ENCODE results near the gene PBX2.
"Not testable (repeated sequence)": the region's sequence is repeated elsewhere in the genome, so short reads cannot be mapped to it uniquely, and the experiment has no call there.

PBX2 gene, protein sequence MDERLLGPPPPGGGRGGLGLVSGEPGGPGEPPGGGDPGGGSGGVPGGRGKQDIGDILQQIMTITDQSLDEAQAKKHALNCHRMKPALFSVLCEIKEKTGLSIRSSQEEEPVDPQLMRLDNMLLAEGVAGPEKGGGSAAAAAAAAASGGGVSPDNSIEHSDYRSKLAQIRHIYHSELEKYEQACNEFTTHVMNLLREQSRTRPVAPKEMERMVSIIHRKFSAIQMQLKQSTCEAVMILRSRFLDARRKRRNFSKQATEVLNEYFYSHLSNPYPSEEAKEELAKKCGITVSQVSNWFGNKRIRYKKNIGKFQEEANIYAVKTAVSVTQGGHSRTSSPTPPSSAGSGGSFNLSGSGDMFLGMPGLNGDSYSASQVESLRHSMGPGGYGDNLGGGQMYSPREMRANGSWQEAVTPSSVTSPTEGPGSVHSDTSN

DNA sequence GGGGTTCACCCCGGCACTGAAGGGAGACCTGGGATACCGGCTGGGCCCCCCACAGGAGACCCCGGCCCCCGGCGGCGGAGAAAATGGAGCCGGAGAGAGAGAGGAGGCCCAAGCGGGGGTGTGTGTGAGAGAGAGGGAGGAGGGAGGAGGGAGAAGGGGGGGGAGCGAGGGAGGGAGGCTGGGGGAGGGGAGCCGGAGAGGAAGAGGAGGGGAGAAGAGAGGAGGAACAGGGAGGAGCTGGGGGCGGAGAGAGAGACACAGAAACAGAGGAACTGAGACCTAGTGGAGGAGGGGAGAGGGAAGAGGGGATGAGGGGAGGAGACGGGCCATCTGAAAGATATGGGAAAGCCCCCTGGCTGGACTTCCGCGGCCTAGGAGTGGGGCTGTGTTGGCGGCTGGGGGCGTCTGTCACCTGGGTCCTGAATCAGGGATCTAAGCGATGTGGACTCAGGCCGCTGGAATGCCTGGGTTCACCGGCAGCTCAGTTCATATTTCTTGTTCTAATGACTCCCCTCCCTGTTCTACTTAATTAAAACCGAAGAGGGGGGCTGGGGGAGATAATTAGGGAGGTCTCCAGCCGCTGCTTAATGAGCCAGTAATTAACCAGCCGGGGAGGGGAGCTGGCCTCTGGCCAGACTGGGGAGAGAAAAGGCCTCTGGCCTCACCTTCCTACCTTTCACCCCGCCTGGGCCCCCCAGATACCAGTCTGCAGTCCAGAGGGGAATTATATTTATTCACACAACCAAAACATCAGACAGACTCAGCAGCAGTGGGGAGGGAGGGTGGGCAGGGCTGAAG lies at the start of gene PBX2:
PBX2 (minus strand) TSS at position 149 of the 798 bp plus-strand sequence. CDS start 287 bp downstream, outside the sequence.
- DNase-seq (ENCODE audit: low read depth) = peak; percentile 95

DNA sequence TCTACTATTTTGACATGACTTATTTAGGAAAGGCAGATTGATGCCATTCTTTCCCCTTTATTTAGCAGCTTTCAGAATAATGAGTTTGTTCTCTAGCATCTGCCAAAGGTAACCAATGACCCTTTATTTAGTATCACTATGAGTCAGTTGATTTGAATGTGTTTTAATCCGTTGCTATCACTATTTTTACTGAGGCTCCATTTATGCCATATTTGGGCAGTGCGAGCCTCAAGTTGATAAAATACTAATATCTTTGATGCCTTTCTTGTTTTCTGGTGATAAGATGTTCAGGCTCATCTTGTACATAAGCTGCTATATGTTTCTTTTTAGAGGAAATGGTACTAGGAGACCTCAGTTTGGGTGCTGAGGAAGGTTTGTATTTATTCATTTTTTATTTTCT lies 49.5 kb upstream of the PBX2 start:
- DNase-seq (ENCODE audit: low read depth) = no peak

DNA sequence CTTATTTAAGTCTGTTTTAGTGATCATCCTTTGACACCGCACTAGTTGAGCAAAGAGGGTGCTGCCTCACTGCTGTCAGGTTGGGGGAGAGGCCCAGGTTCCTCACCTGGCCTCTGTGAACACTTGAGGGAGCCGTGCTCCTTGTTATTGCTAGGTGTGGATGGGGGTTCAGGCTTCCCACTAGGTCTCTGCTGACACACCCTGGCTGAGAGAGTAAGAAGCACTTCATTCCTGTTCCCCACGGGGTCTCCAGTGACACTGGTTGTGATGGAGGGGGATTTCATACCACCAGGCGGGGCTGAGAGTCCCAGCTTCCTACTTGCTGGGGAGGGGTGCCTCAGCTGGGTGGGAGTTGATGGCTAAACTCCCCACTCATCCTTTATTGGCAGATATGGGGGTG lies 44.9 kb upstream of the PBX2 start:
- DNase-seq (ENCODE audit: low read depth) = no peak

DNA sequence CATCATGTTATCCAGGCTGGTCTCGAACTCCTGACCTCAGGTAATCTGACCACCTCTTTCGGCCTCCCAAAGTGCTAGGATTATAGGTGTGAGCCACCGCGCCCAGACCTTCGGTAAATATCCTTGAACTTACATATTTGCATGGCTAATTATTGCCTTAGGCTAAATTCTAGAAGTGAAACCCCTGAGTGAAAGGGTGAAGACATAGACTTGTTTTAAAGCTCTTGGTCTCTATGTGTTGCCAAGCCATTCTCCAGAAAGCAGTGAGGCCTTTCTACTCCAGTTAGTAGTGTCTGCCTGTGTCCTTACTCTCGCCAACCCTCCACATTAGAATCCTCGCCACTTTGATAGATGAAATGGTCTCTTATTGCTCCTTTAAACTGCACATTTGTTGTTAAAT lies 36.4 kb upstream of the PBX2 start:
- no peak for DNase-seq (ENCODE audit: low read depth)

DNA sequence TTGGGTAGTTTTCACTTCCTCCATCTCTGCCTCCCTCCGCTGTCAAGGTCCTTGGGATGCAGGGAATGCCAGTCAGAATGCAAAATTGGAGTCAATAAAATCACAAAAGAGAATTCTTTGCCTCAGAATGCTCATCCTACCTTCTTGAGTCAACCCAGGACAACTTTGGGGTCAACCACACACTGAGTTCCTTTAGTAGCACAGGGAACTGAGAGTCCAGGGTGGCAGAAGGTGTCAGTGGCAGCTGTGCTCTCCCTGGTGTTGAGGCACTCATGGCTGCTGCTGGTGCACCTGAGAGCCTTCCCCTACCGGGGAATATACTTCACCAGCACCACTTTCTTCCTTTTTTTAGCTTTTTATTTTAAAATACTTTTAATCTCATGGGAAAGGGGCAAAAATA lies 34.7 kb upstream of the PBX2 start:
- no peak for DNase-seq (ENCODE audit: low read depth)

DNA sequence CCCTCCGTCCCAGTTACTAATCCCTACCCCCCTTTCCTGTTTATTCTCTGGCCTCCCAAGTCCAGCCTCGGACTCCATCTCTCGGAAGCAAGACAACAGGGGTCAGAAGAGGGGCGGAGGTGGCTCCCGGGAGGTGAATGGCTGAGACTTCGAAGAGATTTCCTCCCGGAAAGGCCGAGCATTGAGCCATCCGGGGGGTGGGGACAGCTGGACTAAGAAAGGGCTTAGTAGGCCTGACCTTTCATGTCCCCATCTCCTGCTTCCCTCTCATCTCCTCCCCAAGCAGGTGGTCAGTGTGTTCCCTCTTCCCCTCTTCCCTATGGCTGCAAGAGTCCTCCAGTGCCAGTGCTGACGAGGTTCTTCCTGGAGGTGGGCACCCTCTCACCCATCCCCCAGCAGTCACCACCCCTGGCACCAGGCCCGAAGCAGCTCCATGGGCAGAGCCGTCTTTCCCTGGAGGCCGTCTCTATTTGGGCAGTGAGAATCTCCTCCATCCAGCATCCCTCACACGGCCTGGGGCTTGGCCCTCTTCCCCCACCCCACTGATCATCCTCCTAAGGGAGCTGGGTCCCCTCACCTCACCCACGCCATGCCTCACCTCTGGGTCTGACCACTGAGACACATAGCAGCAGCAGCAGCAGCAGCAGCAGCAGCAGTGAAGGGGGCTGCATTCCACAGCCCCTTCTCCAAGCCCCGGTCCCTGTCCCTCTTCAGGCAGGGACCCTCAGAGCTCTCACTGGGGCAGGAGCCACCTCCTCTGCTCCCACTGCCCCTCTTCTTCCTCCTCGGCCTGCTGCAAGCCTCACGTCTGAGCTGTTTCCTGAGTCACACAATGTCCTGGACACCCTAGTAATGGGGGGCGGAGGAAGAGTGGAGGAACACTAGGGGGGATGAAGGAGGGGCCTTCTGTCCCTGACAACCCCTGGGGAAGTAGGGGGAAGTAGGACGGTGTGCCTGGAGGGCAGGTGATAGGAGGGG lies 33.5 kb upstream of the PBX2 start, which contains the start of gene NOTCH4:
NOTCH4 (minus strand) TSS at position 810 of the 978 bp plus-strand sequence; CDS start at position 671, 139 bp downstream.
- no peak for DNase-seq (ENCODE audit: low read depth)

DNA sequence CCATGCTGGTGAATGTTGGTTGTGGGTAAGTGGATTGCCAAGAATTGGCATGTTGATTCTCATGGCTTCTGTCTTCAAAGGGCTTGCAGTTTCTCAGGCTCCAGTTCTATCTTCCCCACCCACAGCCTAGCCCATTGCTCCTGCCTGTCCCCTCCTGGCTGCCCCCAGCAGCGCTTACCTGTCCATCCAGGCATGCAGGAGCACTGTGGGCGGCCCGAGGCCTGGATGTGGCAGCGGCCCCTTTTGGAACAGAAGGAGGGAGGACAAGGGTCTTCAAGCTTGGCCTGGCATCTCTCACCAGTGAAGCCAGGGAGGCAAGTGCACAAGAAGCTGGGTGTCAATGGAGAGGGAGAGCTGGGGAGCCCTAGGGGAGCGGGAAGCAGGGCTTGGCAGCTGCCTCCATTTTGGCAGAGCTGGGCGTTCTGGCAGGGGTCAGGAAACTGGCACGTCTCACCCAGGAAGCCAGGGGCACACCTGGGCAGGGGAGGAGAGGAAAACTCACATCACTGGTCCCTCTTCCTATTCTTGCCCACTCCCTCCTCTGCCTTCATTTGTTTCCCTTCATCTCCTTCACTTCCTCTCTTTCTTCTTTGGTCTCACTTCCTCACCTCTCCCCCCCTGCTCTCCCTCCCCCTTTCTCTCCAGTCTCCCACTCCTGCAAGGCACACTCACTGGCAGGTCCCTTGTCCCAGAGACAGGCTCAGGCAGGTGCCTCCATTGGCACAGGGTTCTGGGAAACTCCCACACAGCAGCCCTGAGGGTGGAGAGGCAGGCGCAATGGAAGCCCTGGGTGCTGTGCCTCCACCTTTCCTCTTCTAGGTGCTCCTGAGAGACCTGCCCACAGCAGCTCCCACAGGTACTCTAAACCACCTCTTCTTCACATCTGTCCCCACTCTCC lies 32.6 kb upstream of the PBX2 start:
- DNase-seq (ENCODE audit: low read depth) = no peak

DNA sequence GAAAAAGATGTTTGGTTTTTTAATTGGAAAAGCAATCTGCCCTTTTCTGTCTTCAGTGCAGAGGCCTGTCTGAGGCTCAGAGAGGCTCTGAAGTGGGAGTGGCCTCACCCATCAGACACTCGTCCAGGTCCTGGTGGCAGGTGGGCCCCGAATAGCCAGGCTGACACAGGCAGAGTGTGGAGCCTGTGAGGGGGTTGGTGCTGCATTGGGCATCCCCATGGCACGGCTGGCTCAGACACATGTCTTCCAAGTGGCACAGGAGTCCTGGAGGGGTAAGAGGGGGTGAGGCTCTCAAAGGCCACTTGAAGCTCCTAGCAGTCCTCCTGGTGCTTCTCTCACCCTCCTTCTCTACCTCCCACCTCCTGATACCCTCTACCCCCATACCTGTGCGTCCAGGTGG lies 30.0 kb upstream of the PBX2 start:
- DNase-seq (ENCODE audit: low read depth) = no peak

DNA sequence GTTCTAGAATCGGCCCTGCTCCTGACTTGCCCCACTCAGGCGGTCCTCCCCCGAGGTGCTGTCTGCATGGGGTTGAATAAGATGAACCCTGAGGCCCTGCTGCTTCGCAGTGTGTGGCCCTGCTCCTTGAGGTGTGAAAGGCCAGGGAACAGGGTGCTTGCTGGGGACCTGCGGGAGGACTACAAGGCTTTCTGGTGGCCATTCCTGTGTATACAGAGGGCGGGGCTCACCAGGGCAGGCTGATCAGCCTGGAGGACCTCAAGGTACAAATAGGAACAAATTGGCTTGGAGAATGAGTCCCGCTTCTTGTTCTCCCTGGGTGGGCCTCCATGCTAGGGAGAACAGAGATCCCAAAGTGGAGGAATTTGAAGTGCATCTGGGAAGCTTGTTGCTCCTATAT lies 28.2 kb upstream of the PBX2 start:
- no peak for DNase-seq (ENCODE audit: low read depth)

DNA sequence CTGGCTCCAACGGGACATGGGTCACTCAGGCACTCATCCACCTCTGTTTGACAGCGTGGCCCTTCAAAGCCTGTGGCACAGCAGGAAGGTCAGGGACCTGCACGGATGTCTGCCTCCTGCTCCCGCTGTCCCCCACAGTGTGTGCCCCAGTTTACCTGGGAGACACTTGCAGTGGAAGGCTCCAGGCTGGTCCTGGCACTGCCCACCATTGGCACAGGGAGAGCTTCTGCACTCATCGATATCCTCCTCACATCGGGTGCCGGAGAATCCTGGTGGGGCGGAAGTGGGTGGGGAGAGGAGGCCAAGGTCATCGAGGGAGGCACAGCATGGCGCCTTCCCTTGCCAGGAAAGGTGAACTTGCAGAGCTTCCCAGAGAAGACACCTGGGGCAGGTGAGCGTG lies 27.0 kb upstream of the PBX2 start:
- no peak for DNase-seq (ENCODE audit: low read depth)

DNA sequence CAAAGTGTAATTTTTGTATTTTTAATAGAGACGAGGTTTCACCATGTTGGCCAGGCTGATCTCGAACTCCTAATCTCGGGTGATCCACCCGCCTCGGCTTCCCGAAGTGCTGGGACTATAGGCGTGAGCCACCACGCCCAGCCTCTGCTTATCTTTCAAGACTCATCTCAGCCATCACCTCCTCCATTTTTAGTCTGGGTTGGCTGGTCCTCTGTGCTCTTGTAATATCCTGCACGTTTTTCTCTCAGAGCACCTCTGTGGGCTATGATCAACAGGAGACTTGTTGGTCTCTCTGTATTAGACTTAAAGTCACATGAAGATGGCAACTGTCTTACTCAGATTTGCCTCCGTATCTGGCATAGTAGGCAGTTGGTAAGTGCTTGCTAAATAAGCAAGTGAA lies 26.3 kb upstream of the PBX2 start:
- DNase-seq (ENCODE audit: low read depth) = no peak

DNA sequence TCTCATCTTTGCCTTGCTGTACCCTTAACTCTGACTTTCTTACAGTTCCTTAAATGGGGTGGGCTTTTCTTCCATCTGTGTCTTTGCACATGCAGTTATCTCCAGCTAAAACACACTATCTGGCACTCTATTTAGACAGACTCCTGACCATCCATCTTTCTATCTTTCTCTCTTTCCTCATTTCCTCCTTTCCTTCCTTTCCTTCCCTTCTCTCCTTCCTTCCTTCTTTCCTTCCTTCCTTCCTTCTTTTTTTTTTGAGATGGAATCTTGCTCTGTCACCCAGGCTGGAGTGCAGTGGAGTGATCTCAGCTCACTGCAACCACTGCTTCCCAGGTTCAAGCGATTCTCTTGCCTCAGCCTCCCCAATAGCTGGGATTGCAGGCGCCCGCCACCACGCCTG lies 25.6 kb upstream of the PBX2 start:
- no peak for DNase-seq (ENCODE audit: low read depth)

DNA sequence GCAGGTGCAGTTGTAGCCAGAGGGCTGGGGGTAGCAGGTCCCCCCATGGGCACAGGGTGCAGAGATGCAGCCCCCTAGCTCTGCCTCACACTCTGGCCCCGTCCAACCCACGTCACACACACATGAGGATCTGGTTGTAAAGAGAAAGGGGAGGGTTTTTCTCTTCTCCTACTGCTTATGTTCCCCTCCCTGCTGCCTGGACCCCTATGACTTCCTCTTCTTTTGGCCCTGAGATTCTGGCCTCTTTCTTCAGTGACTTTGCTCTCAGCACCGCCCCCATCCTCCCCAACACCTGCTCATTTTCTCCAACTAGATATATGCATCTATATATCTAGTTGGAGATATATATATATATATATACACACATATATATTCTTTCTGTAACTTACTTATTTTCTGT lies 24.1 kb upstream of the PBX2 start:
- no peak for DNase-seq (ENCODE audit: low read depth)

DNA sequence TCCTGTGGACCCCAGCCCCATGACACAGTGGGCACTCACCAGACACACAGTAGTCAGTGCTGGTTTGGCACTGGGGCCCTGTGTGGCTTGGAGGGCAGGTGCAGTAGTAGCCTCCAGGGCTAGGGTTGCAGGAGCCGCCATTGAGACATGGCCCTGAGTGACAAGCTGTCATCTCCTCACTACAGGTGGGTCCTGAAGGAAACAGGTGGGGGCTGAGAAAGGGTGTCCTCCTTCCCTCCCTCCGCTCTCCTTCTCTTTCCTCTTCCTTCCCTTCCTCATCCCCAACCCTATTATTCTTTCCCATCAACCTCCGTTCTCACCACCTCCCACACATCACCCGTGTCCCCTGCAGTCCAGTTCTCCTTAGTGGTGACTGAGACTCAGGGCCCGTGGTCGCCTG lies 23.6 kb upstream of the PBX2 start:
- DNase-seq (ENCODE audit: low read depth) = no peak

DNA sequence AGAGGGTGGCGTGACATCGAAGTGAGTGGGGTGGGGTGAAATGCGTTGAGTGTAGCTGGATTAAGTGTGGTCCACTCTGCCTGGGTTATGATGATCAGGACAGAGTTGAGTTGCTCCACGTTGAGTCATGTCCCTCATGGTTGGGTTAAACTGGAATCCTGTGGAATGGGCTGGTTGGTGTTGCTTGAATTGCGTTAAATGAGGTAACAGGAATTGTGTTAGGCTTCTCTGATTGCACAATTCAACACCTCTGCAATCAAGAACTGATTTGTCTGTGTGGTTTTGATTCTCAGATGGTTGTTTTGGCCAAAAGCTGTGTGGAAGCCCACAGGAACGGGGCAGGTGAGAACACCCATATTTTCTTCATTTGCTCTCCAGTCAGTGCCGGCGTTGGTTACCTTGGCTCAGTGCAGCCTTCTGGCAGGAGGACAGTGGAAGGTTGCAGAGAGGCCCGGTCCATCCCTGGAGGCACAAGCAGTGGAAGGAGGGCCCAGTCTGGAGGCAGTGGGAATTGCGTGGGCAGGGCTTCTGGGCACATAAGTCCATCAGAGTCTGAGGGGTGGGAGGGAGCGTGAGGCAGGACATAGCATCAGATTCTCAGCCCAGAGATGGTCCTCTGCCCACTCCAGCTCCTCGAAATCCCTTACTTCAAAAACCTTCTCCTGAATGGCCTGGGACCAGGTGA lies 22.2 kb upstream of the PBX2 start:
- DNase-seq (ENCODE audit: low read depth) = no peak

DNA sequence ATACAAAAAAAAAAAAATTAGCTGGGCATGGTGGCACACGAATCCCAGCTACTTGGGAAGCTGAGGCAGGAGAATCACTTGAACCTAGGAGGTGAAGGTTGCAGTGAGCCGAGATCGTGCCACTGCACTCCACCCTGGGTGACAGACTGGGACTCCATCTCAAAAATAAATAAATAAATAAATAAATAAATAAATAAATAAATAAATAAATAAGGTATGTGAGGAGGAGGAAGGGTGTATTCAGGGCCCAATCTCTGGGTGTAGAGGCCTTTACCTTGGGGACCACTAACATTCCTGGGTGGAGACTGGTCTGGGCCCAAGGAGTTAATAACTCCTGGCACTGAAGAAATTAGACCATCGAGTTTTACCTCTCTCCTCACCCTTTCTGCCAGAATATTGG lies 21.4 kb upstream of the PBX2 start:
- not testable (repeated sequence) for DNase-seq (ENCODE audit: low read depth)

DNA sequence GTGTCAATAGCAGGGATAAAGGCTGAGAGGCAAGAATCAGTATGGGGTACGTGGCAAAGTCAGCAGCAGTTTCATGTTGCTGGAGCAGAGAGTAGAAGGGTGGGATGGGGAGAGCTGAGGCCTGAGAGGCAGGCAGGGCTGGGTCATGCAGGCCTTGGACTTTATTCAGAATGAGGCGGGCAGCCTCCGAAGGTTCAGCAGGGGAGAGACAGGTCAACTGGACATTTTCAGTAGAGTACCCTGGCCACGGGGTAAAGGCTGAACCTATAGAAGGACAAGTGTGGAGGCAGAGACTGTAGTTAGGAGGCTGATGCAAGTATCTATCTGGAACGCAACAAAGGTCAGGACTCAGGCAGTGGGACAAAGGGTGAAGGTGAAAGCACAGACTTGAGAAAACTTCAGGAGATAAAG lies 20.2 kb upstream of the PBX2 start:
- DNase-seq (ENCODE audit: low read depth) = no peak

DNA sequence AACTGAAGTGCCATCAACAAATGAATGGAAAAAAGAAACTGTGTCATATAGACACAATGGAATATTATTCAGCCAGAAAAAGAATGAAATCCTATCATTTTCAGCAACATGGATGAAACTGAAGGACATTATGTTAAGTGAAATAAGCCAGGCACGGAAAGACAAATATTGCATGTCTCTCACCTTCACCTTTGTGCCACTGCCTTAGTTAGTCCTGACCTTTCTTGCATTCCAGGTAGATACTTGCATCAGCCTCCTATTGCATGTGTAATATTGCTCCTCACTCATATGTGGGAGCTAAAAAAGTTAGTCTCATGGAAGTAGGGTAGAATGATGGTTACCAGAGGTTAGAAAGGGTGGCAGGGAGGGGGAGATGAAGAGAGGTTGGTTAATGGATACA lies 19.0 kb upstream of the PBX2 start:
- DNase-seq (ENCODE audit: low read depth) = no peak

DNA sequence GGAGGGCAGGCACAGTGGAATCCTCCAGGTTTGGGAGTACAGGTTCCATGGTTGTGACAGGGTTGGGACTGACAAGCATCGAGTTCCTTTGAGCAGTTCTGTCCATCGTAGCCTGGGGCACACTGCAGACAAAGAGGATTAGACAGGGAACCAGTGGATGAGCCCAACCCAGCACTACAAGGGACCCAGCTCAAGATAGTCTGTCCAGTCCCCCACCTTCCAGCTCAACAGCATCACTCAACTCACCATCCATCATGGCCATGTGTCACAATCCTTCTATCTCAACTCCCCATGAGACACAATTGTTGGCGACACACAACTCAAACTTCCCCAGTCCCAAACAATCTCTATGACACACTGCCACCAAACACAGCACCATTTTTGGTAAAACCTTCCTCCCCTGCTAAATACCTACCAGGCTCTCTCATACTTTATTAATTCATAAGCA lies 14.3 kb upstream of the PBX2 start:
- no peak for DNase-seq (ENCODE audit: low read depth)
